ENCODE results near the gene FBXO9.

DNA sequence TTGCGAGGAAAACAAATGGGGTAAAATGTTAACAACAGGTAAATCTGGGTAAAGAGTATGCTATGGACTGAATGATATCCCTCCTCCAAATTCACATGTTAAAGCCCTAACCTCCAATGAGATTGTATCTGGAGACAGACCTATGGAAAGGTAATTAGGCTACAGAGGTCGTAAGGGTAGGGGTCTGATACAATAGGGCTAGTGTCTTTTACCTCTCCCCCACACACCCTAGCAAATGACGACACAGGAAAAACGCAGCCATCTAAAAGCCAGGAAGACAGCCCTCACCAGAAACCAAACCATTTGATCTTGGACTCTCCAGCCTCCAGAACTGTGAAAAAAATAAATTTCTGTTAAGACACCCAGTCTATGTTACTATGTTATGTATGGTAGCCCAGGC is 20.6 kb upstream of the FBXO9 start:
- no peak for TF ChIP-seq EZH2phosphoT487 (IDR thresholded peaks at IDR 0.05; ENCODE audit: borderline replicate concordance, low read length)
- TF ChIP-seq CTCF (IDR thresholded peaks at IDR 0.05; ENCODE audit: low read depth, low read length, poor library complexity, severe bottlenecking) = no peak
